Stimulated activated CD8-positive, alpha-beta memory T cell treated with anti-CD3 and anti-CD28 coated beads, Interleukin-2, amount 100 ng/mL, for 1 hour (primary cell): ENCODE results near the gene VPS36.
A peak's percentile ranks its signal among the peaks of the same experiment; 100 is the strongest.
"Not testable (repeated sequence)": the region's sequence is repeated elsewhere in the genome, so short reads cannot be mapped to it uniquely, and the experiment has no call there.

Experiments used
- DNase-seq, 2 donors: peaks; one replicate each; pipeline ENCODE4 v3.0.0-alpha.2; 2020; ENCODE audit warnings: low read depth in 2 of 2

VPS36 gene, protein sequence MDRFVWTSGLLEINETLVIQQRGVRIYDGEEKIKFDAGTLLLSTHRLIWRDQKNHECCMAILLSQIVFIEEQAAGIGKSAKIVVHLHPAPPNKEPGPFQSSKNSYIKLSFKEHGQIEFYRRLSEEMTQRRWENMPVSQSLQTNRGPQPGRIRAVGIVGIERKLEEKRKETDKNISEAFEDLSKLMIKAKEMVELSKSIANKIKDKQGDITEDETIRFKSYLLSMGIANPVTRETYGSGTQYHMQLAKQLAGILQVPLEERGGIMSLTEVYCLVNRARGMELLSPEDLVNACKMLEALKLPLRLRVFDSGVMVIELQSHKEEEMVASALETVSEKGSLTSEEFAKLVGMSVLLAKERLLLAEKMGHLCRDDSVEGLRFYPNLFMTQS

GRCh38 chr13:52450012-52450792 lies at the start of gene VPS36:
Gene VPS36, minus strand, starts transcription at chr13:52450634. Its CDS starts 40 bp downstream, at chr13:52450594.
- DNase-seq: peak; percentile 91

GRCh38 chr13:52497979-52498378 lies 47.5 kb upstream of the VPS36 start:
- DNase-seq: not testable (repeated sequence)

- not testable (repeated sequence) for DNase-seq
Observed at GRCh38 chr13:52494241-52494640, 43.8 kb upstream of the VPS36 start.

DNA sequence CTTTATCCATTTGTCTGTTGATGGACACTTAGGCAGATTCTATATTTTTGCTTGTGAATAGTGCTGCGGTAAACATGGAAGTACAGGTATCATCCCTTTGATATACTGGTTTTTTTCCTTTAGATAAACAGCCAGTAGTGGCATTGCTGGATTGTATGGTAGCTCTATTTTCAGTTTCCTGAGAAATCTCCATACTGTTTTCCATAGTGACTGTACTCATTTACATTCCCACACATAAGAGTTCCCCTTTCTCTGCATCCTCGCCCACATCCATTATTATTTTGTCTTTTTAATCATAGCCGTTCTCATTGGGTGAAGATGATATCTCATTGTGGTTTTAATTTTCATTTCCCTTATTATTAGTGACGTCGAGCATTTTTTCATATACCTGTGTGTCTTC lies 40.6 kb upstream of the VPS36 start:
- DNase-seq: not testable (repeated sequence)

GRCh38 chr13:52488763-52489162 lies 38.3 kb upstream of the VPS36 start:
- not testable (repeated sequence) for DNase-seq

GRCh38 chr13:52487078-52487477 lies 36.6 kb upstream of the VPS36 start:
- not testable (repeated sequence) for DNase-seq

- DNase-seq: not testable (repeated sequence)
Observed at GRCh38 chr13:52480677-52481428, 30.4 kb upstream of the VPS36 start.

GRCh38 chr13:52468487-52468886 lies 18.1 kb upstream of the VPS36 start:
- not testable (repeated sequence) for DNase-seq

- DNase-seq: no peak
Observed at GRCh38 chr13:52463526-52463925, 13.1 kb upstream of the VPS36 start.

GRCh38 chr13:52461265-52461664 lies 10.8 kb upstream of the VPS36 start:
- DNase-seq: no peak

DNA sequence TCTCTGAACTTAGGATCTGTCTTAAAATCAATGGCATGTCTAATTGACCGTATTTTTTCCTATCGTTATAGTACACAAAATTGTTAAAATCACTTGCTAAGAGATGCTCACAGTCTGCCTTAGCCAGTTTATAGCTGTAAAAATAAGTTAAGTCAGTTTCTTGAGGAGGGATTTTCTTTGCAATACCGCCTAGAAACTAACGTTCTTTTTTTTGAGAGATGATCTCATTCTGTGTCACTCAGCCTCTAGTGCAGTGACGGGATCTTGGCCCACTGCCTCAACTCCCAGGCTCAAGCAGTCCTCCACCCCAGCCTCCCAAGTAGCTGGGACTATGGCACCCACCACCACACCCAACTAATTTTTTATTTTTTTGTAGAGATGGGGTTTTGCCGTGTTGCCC lies 9.2 kb upstream of the VPS36 start:
- DNase-seq: no peak

DNA sequence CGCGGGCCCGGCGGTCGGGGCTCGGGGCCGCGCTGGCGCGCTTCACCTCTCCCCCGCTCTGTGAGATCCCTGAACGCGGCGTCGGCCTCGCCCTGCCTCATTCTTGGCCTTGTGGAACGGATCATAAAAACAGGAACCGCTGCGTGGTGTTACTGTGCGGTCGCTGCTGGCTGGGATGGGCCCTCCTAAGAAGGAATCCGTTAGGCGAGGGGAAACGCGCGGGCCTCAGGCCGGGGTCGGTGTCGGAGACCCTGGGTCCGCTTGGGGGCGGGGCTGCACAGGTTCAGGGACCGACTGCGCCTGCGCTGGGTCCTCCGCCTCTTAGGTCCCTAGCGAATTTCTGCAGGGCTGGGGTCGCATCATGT lies 5.2 kb upstream of the VPS36 start:
- DNase-seq: peak; percentile 20 to 63

DNA sequence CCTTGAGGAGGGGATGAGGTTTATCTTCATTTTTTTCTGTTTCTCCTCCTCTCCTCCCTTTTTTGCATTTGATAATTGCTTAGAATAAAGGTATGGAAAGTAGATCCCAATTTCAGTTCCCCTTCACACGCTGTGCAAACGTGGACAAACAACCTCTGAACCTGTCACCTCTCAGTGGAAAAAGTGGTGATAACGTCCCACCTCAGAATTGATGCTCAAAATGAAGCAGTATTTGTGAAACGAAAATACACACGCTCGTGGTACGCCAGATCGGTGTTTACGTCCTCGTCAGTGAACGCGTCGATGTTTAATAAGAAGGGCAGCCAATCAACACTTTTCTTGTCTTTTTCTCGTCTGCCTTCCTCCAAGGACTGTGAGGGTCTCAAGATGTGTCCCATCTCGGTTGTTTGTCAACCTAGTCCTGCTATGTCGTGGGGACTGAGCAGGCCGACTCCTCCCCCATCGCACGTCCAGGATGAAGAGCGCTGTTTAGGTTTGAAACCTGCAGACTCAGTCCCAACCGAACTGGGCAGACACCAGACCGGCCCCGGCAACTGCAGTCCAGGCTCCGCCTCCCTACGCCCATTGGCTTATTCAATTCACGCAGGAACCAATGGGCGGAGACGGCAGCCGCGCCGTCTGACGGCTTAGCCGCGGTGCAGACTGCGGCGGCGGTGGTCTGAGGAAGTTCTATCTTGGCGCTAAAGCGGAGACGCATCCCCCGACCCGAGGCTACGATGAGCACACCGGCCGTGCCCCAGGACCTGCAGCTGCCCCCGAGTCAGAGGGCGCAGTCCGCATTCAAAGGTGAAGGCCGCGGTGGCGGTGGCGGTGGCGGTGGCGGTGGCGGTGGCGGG lies 4.6 kb upstream of the VPS36 start, which contains the start of gene CKAP2:
TSS of gene CKAP2 (plus strand) at position 659 of the 857 bp plus-strand sequence. CDS start at position 738, 79 bp downstream.
- peak; percentile 82 to 87 for DNase-seq

DNA sequence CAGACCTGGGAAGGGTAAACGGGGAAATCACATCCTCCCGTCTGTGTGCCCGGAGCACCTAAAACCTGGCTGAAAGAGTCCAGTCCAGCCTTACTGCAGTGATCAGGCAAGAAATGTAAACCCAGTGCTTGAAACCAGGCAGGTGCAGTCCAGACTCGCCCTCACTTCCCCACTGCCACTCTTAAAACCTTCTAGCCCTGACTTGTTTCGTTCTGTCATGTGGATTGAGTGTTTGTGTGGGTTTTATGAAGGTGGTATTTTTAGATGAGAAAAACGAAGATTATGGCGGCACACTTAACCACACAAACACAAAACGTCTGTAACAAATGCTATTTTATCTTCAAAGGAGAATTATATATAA lies 4.0 kb upstream of the VPS36 start:
- DNase-seq: no peak

- no peak for DNase-seq
Observed at GRCh38 chr13:52452470-52452869, 2.0 kb upstream of the VPS36 start.

GRCh38 chr13:52451135-52451804 lies 836 bp upstream of the VPS36 start:
- DNase-seq: no peak

DNA sequence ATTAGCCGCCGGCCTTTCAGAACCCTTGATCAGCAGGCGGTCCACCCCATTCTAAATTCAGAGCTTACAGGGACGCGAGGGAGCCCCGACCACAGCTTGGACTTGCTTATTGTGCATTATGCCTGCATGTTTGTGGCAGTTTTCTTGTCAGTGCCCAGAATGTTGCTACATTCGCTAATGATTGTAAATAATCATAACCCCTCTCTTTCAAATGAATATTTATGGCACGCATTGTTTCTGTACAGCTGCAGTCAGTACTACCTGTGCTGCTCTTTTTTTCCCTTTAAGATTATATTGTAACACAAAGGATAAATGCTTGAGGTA lies 321 bp upstream of the VPS36 start:
- no peak for DNase-seq

DNA sequence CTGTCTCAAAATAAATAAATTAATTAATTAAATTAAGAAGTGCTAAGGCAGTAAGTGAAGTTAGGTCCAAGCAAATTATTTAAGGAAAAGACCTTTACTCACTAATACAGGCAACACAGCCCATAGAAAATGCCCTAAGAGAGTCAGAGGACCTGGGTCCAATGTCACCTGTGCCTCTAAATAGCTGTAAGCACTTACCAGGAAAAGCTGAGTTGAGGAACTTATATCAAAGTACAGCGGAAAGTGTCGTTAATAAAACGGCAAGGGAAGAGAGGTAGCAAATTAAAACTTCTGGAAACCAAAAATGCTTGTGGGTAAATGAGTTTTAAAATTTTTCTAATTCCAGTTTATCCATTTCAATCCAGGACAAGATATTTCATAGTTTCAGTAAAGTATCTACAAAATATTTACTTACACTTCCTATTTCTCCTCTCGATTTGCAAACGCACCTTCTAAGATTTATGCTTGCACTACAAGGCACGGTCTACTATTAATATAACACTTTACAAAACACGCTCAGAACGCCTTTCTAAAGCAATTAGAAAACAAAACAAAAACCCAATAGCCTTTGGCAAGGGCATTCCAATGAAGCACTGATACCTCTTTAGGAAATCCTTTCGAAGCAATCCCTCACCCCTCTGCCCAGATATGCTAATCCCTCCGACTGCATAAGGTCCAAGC lies 963 bp downstream of the VPS36 start:
- no peak for DNase-seq

DNA sequence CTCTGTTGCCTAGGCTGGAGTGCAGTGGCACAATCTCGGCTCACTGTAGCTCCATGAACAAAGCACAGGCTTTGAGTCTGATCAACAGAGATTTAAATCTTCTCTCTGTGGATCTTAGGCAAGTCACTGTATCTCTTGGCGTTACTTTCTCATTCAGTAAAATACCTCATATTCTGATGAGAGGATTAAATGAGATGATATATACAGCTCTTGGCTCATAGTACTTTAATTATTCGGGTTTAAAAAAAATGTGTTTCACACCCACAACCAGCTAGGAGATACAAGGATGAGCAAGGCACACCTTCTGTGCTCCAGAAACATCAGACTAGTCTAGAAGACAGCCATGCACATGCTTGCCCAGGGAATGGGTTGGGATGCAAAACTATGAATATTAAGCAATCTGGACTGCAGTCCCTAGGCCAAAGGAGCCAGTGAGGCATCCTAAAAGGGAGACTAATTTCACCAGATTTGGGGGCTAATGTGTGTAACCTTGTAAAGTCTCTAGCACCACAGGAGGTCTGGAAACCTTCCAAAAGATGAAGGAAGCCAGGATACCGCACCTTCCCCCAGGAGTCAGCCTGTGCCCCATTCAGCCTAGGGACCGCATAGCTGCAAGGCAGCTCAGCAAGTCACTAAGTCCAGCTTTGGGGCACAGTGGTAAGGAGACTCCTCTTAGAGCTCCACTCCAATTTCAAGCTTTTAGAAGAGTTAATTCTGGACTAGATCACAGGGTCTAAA lies 2.5 kb downstream of the VPS36 start:
- no peak for DNase-seq

- no peak for DNase-seq
Observed at GRCh38 chr13:52447354-52447753, 3.1 kb downstream of the VPS36 start.
